AML-193 (cell line): ENCODE results near the gene KRTAP5-11.
"Not testable (repeated sequence)": the region's sequence is repeated elsewhere in the genome, so short reads cannot be mapped to it uniquely, and the experiment has no call there.

Source experiments
- DNase-seq, 2 experiments: peaks; one replicate each; lab custom pipeline; 2025; lab: John Stamatoyannopoulos, UW

KRTAP5-11 gene

DNA sequence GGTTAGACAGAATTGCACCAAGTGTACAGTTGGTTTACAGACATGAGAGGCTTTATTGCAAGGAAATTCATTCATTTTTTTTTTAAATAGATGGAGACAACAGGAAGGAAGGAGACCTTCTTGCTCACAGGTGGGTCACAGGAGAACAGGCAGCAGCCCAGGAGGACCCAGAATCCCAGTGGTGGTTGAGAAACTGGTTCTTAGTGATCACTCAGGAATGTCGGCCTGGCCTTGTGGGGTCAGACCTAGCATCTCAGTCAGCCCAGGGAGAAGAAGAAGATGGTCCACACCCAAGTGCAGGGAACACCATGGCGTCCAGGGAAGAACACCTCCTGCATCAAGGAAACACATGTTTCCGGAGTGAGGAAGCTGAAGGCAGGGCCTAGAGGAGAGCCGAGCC is 849 bp downstream of the KRTAP5-11 start:
- DNase-seq: no peak

DNA sequence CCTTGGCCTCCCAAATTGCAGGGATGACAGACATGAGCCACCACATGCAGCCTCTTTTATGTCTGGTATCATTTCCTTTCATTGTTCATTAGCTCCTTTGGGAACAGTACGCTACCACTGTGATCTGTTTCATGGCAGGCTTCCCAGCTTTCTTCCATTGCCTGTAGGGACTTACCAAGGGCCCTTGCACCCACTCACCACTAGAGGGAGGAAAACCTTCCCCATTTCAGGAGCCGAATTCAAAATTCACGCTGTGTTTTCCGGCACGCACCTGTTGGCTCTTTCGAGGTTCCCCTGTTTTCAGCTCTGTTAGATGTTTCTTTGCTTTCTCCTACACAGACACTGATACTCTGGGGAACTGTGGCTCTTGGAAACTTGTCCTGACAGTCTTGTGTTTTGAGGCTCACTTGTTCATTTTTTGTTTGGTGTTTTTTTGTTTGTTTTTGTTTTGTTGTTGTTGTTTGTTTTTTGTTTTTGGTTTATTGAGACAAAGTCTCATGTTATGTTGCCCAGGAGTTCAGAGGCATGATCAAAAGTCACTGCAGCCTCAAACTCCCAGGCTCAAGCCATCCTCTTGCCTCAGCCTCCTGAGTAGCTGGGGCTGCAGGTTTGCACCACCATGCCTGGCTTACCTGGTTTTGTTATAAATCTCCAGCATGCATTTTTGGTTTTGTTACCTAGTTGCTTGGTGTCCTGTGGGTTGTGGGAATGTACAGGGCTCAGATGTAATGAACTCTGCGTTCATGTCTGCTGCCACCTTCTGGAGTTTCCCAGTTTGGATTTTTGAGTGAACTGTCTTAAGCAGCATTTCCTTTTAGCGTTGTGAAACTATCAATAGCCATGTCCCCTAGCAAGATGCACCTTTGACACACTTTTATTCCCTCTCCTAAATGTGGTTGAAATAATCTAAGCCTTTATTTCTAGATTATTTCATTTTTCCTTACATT is 2.3 kb downstream of the KRTAP5-11 start:
- DNase-seq: peak; percentile 9 to 16

DNA sequence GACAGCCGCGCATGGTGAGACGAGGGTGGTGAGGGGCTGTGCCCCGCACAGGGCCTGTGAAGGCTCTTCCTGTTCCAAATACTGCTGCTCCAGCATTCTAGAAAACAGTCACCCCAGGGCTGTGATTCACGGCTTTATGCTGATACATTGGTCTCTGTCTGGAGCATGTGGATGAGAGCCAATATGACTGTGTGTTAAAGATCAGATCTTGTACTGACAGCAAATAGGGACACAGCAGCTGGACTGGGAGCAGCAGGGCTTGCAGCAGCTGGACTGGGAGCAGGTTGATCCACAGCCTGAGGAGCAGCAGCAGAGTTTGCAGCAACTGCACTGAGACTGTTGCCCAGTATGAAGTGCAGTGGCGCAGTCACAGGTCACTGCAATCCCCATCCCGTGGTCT is 3.2 kb downstream of the KRTAP5-11 start:
- DNase-seq: not testable (repeated sequence)

DNA sequence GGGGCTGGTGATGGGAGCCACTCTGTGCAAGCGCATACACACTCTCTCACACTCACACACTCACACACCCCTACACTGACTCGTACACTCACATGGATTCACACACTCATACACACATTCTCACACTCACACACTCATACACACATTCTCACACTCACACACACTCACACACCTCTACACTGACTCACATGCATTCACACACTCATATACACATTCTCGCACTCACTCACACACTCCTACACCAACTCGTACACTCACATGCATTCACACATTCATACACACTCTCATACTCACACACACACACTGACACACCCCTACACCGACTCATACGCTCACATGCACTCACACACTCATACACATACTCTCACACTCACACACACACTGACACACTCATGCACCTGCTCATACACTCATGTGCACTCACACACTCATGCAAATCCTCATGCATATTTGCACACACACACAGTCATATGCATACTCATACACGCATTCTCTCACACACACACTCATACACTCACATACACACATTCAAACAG is 5.1 kb downstream of the KRTAP5-11 start:
- DNase-seq: no peak

DNA sequence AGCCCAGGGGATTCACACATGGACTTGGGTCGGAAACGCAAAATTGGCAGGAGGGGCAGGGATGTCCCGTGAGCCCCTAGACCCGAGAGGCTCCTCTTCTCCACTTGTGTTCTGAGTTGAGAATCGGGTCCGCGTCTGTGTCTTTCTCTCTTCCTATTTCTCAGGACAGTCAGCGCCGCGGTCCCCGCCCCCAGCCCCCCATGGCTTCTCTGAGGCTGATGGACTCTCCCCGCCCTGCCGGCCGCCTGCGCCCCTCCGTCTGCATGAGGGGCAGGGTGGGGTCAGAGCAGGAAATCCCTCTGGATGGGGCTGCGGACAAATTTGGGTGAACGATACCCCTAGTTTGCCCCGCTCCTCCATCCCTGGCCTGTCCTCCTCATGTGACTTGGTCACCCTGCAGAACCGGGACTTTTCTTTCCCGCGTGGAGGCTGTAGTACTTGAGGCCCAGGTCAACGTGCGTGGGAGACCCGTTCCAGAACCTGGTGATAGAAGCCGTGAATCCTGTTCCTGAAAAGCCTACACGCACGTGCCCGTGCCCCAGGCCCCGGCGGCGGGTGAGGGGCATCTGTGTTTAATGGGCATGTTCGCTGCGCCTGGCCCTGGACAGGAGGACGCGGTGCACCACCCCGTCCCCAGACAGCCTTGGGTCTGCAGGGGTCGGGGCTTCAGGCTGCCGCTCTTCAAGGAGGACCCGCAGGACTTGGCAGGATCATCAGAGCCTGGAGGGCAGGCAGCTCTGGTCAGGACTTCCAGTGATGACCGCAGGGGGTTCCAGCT is 5.8 kb downstream of the KRTAP5-11 start:
- DNase-seq: not testable (repeated sequence)

DNA sequence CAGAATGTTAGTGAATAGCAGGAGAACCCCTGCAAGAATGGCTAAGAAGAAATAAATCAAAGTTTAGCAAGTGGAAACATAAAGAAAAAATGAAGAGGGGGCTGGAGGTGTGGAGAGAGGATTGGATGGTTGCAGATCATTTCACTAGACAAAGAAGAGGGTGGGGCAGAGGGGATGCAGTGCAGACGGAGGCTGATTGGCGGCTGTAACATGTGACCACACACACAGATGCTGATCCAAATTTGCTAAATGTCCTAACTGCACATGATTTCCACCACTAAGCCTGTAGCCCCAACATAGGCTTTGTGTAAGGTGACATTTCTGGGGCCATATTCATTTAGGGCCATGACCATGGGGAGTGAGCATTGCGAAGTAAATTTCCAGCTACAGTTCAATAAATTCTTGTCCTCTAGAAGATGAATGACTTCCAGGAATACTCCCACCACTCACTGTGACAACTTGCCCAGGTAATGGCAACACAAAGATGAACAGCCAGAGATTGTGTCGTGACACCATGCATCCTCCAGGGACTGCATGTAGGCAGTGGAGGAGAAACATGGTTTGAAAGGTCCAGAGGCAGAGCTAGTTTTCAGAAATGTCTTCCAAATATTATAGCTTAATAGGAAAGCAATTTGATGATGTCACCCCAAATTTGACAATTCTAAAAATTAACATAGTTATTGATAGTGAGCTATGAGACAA is 6.8 kb downstream of the KRTAP5-11 start:
- DNase-seq: no peak

DNA sequence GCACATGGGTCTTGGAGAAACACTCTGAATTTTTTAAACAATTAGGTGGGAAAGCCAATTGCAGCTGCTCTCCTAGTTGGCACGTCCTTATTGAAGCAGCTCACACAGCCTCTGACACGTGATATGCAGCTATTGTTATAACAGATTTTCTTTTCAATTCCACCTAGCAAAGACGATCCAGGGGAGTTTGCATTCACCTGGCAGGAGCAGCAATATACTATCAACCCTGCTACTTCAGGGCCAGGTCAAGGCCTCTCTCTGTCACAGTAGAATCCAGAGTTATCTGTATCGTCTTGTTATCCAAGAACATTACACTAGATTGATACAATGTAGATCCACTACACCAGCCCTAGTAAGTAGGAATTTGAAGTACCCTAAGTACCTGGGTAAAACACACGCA is 8.3 kb downstream of the KRTAP5-11 start:
- no peak for DNase-seq

DNA sequence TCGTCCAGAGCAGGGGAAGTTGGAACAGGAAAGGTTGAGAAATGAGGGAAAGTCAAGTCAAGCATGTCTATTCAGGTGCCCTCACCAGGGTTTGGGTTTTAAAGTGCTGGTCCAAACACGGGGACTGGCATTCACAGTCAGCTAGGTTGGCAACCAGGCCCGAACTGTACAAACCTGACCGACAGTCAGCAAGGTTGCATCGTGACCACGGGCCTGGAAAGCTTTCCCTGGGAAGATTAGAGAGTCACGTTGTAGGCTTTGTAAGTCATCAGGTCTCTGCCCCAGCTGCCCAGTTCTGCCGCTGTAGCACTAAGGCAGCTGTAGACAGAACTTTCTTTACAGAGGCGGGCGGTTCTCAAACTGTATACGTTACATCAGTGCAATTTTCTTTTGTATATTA is 9.9 kb downstream of the KRTAP5-11 start:
- DNase-seq: no peak

DNA sequence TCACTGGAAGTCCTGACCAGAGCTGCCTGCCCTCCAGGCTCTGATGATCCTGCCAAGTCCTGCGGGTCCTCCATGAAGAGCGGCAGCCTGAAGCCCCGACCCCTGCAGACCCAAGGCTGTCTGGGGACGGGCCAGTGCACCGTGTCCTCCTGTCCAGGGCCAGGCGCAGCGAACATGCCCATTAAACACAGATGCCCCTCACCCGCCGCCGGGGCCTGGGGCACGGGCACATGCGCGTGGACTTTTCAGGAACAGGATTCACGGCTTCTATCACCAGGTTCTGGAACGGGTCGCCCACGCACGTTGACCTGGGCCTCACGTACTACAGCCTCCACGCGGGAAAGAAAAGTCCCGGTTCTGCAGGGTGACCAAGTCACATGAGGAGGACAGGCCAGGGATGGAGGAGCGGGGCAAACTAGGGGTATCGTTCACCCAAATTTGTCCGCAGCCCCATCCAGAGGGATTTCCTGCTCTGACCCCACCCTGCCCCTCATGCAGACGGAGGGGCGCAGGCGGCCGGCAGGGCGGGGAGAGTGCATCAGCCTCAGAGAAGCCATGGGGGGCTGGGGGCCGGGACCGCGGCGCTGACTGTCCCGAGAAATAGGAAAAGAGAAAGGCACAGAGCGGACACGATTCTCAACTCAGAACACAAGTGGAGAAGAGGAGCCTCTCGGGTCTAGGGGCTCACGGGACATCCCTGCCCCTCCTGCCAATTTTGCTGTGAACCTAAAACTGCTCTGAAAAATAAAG is 11.4 kb downstream of the KRTAP5-11 start:
- DNase-seq: not testable (repeated sequence)

DNA sequence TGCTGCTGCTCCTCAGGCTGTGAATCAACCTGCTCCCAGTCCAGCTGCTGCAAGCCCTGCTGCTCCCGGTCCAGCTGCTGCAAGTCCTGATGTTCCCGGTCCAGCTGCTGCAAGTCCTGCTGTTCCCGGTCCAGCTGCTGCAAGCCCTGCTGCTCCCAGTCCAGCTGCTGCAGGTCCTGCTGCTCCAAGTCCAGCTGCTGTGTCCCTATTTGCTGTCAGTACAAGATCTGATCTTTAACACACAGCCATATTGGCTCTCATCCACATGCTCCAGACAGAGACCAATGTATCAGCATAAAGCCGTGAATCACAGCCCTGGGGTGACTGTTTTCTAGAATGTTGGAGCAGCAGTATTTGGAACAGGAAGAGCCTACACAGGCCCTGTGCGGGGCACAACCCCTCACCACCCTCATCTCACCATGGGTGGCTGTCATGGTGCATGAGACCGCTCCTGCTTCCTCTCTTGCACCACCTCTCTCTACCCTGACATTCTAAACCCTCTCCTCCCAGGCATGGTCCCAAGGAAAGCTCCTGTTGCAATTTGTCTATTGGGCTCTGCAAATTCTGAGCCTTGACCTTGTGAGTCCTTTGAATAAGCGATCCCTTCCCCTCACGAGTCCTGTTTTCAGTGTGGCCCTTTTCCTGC is 13.8 kb downstream of the KRTAP5-11 start:
- DNase-seq: no peak

DNA sequence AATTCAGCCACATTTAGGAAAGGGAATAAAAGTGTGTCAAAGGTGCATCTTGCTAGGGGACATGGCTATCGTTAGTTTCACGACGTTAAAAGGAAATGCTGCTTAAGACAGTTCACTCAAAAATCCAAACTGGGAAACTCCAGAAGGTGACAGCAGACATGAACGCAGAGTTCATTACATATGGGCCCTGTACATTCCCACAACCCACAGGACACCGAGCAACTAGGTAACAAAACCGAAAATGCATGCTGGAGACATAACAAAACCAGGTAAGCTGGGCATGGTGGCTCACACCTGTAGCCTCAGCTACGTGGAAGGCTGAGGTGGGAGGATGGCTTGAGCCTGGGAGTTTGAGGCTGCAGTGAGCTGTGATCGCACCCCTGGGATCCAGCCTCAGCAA is 15.0 kb downstream of the KRTAP5-11 start:
- not testable (repeated sequence) for DNase-seq

DNA sequence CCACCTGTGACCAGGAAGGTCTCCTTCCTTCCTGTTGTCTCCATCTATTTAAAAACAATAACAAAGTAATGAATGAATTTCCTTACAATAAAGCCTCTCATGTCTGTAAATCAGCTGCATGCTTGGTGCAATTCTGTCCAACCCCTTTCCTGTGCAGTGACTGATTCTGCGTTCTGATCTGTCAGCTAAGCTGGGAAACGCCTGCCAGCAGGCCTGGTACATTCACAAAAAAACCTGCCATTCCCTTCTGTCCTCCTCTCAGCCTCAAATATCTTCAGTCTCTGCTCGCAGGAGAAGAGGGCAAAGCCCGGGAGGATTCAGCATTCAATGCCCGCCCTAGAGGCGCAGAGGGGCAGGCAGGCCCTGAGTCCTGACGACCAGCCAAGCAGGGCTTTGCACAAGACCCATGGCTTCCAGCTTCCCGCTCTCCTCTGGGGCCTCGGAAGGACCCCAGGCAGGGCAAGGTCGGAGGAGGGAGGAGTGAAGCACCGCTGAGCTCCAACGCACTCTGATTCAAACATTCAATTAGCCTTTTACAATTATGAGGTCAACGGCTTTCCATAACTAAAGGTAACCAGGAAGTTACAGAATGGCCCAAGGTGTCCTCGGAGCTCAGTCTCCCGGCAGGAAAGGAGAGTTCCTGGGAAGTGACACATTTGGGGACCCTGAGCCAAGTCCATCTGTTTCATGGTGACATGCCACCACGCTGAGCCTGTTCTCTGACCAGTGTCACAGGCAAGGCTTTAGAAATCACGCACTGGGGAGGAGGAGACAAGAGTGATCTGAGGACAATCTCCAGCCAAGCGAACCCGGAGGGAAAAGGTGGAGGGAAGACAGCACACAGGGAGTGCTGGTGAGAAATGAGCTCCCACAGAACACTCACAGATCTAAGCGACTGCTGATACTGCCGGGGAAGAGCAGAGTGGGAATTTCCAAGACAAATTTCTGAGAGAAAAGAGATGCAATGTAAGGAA is 15.8 kb downstream of the KRTAP5-11 start:
- DNase-seq: not testable (repeated sequence)

DNA sequence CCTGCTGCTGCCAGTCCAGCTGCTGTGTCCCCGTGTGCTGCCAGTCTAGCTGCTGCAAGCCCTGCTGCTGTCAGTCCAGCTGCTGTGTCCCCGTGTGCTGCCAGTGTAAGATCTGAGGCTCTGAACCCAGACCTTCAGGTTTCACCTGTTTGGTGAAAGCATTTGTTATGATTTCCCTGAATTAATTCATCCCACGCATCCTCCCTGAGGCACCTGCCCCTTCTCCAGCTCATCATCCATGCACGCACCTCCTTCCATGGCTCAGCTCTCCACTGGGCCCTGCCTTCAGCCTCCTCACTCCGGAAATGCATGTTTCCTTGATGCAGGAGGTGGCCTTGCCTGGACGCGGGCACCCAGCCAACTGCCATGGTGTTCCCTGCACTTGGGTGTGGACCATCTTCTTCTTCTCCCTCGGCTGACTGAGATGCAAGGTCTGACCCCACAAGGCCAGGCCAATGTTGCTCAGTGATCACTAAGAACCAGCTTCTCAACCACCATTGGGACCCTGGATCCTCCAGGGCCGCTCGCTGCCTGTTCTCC is 16.5 kb downstream of the KRTAP5-11 start:
- no peak for DNase-seq

DNA sequence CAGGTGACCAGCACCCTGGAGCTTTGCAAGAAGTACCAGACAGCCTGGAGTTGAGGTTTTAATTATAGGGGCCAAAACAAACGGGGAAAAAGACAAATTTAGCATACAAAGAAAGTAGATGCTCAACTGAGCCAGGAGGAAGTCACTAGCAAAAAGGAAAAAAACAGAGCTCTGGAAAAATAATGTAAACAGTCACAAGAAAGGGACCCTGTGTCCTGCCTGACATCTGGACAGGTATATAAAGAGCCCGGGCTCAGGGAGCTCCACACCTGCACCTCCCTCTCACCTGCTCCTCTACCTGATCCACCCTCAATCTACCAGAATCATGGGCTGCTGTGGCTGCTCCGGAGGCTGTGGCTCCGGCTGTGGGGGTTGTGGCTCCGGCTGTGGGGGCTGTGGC is 17.4 kb downstream of the KRTAP5-11 start, which contains the start of gene KRTAP5-10:
Gene KRTAP5-10, plus strand, starts transcription at position 301 of the 400 bp plus-strand sequence. Its CDS starts 25 bp downstream, at position 326.
- DNase-seq: no peak

DNA sequence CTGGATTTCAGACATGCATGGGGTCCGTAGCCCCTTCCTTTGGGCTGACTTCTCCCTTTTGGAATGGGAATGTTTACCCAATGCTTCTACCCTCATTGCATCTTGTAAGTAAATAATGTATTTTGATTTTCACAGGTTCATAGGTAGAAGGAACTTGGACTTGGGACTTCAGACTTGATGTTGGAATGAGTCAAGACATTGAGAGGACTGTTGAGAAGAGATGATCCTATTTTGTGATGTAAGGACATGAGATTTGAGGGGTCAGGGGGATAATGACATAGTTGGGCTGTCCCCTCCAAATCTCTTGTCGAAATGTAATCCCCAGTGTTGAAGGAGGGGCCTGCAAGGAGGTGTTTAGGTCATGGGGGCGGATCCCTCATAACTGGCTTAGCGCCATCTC is 18.2 kb downstream of the KRTAP5-11 start:
- no peak for DNase-seq

DNA sequence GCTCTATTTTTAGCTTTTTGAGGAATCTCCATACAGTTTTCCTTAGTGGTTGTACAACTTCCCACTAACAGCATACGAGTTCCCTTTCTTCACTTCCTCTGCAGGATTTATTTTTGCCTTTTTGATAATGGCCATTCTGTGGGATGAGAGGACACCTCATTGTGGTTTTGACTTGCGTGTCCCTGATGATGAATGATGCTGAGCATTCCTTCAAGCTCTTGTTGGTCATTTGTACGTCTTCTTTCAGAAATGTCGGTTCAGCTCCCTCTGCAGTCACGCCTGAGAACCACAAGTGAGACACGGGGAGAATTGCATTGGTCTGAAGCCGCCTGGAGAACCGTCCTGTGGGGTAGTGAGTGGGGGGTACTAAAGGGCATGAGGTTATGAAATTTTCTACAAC is 19.3 kb downstream of the KRTAP5-11 start:
- DNase-seq: peak; percentile 43 to 52

DNA sequence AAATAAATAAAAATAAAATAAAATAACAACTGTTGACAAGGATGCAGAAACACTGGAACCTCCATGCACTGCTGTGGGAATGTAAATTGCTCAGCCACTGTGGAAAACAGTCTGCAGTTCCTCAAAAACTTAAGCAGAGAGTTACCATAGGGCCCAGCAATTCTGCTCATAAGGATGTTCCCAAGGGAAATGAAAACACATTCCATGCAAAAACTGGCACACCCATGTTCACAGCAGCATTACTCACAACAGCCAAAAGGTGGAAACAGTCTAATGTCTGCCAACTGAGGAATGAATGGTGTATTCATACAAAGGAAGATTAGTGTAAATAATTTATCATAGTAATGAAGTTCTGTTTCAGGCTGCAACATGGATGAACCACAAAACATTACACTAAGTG is 20.6 kb downstream of the KRTAP5-11 start:
- DNase-seq: no peak

DNA sequence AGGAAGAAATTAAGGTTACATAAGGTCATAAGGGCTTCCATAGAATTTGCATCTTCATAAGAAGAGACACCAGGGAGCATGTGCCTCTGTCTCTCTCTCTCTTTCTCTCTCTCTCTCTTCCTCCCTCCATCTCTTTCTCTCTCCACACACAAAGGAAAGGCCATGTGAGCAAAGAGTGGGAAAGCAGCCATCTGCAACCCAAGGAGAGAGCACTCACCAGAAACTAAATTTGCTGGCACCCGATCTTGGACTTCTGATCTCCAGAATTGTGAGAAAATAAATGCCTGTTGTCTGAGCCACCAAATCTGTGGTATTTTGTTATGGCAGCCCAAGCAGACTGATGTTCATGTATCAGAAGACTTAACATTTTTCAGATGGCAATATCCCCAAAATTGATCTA is 23.7 kb downstream of the KRTAP5-11 start:
- no peak for DNase-seq

DNA sequence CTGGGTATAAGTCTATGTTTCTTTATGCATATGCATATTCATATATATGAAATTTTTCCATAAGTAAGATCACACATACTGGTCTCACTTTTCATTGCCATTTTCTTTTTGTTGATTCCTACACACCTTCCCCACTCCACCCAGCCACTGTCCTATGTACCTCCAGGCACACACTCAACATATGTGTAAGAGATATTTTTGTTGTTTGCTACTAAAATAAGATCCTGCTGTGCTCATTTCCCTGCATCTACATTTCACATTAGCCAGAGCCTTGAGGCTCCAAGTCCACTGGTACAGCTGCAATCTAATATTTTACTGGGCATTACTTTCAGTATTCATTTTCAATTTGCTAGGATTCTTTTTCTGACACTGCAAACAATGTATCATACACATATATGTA is 25.4 kb downstream of the KRTAP5-11 start:
- no peak for DNase-seq
